ENCODE measurements around the gene TATDN3. TPM values are rescaled to one million over a fixed set of nuclear protein-coding genes. Genes with fewer than 3 reads are reported as not detected.
A peak's percentile ranks its signal among the peaks of the same experiment; 100 is the strongest.
"Not testable (repeated sequence)": the region's sequence is repeated elsewhere in the genome, so short reads cannot be mapped to it uniquely, and the experiment has no call there.

TATDN3 gene
- polyA plus RNA-seq, 4 donors: 13.0 to 21.1 (median 19.8) TPM

DNA sequence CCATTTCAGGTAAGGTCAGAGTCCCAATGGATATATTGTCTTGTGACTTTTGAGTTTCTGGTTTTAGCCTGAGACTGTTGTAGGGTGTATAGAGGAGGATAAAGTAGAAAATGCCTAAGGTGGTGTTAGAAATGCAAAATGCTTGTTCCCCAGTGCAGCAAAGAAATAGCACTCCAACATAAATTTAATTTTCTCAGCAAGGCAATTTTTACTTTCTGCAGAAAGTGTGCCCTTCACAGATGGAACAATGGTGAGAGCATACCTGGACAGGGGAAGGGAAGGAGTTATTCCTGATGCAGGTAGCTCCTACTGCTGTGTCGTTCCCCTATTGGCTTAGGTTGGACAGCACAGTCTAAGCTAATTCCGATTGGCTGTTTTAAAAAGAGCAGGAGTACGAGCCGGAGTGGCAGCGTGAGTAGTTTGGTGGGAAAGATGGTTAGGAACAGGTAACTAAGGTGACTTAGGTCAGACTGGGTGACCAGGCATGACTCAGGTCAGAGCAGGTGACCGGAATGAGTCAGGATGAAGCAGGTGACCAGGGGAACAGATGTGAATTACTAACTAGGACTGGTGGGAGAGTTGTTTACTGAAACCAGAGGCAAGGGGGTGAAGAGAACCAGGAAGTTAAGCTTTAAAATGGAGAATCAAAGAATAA, 34.2 kb downstream of the TATDN3 start:
- DNase-seq (ENCODE audit: low read depth in 4 of 4, low spot score in 3 of 4): no peak

DNA sequence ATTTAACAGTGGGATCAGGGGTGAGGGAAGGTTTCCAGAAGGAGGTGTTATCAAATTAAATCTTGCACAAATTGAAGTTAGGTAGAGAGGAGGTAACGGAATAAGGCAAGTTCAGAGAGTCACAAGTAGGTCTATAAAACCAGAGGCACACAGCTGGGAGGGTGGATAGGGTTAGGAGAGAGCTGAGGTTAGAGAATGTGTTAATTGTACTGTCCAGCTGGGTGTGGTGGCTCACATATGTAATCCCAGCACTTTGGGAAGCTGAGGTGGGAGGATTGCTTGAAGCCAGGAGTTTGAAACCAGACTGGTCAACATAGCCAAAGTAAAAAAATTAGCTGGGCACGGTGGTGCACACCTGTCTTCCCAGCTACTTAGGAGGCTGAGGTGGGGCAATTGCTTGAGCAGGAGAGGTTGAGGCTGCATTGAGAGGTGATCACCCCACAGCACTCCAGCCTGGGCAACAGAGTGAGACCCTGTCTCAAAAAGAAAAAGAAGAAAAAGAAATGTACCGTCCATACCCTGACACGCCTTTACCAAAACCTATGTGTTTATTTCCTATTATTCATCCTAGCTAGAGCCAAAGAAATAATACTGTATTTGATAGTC, 35.6 kb downstream of the TATDN3 start:
- no peak for DNase-seq (ENCODE audit: low read depth in 4 of 4, low spot score in 3 of 4)

DNA sequence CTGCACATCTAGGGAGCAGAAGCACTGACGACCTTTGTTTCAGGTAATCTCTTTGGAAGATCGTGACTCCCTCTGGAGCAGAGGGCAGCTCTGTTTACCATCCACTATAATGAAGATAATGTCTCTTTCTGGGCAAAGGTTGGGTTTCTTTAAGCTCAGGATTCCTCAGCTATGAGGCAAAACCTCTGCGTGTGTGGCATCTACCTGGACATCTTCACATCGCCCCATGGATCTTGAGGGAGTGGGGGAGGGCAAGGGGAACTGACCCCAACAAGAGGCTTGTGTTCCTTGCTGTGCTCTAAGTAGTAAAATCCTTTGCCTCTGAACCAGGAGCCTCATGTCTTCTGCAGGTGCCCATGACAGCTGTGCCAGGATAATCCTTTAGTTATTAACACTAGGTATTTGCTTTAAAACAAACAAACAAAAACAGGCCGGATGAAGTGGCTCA, 36.2 kb downstream of the TATDN3 start:
- DNase-seq (ENCODE audit: low read depth in 4 of 4, low spot score in 3 of 4): no peak

DNA sequence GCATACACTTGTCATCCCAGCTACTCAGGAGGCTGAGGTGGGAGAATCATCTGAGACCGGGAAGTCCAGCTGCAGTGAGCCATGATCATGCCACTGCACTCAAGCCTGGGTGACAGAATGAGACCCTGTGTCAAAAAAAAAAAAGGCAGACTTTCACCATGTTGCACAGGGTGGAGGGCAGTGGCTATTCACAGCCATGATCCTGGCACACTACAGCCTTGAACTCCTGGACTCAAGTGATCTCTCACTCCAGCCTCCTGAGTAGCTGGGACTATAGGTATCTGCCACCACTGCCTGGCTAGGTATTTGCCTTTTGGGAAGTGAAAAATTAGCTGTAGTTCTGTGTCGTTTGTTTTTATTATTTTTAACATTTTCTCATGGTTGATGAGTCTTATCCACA, 36.7 kb downstream of the TATDN3 start:
- no peak for DNase-seq (ENCODE audit: low read depth in 4 of 4, low spot score in 3 of 4)

DNA sequence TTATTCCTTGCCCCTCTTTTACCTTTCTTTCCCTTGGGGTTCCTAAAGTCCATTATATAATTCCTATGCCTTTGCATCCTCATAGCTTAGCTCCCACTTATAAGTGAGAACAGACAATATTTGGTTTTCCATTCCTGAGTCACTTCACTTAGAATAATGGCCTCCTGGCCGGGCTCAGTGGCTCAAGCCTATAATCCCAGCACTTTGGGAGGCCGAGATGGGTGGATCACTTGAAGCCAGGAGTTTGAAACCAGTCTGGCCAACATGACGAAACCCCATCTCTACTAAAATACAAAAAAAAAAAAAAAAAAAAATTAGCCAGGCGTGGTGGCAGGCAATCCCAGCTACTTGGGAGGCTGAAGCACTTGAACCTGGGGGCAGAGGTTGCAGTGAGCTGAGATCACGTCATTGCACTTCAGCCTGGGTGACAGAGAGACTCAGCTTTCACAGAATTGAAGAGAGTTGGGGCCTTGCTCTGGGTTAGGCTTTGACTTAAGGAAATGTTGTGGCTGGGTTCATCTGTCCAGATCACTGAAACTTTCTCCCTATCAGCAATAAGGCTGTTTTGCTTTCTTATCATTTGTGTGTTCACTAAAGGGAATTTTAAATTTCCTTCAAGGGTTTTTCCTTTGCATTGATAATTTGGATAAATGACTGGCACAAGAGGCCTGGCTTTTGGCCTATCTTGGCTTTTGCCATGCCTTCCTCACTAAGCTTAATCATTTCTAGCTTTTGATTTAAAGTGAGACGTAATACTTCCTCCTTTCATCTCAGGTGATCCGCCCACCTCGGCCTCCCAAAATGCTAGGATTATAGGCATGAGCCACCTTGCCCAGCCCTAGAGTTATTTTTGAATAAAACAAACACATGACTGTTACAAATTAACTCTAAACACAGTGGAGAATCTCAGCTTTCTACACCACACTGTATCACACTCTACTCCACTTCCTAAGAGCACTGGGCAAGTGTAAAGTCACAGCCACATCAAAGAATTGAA, 41.8 kb downstream of the TATDN3 start:
- DNase-seq (ENCODE audit: low read depth in 4 of 4, low spot score in 3 of 4): not testable (repeated sequence)

DNA sequence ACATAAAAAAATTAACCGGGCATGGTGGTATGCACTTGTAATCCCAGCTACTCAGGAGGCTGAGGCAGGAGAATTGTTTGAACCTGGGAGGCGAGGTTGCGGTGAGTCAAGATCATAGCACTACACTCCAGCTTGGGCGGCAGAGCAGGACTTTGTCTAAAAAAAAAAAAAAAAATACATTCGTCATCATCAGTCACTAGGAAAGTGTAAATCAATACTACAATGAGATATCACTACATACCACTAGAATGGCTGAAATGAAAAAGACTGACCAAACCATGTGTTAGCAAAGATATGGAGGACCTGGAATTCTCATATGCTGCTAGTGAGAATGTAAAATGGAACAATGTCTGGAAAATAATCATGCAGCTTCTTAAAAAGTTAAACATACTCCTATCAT, 46.5 kb downstream of the TATDN3 start:
- no peak for DNase-seq (ENCODE audit: low read depth in 4 of 4, low spot score in 3 of 4)

DNA sequence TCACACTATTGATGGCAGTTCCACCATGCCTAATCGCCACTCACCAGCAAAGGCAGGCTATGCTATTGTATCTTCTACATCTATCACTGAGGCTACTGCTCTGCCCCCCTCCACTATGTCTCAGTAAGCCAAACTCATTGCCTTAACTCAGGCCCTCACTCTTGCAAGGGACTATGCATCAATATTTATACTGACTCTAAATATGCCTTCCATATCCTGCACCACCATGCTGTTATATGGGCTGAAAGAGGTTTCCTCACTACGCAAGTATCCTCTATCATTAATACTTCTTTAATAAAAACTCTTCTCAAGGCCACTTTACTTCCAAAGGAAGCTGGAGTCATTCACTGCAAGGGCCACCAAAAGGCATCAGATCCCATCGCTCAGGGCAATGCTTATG, 52.8 kb downstream of the TATDN3 start:
- DNase-seq (ENCODE audit: low read depth in 4 of 4, low spot score in 3 of 4): not testable (repeated sequence)

DNA sequence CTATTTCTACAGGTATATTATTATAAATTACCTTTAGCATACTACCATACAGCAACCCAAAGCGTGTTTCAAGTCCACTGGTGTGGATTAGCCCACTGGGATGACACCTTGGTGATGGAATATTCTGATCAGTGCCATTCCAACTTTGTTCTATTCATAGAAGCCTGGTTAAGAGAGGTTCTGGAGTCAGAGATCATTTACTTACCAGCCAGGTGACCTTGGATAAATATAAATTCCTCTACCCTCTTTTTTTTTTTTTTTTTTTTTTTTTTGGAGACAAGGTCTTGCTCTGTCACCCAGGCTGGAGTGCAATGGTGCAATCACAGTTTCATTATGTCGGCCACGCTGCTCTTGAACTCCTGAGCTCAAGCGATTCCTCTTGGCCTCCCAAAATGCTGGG, 55.9 kb downstream of the TATDN3 start, which contains the start of gene SPATA45:
TSS of gene SPATA45 (minus strand) at position 101 of the 400 bp plus-strand sequence. CDS start 11,500 bp downstream, outside the sequence.
- no peak for DNase-seq (ENCODE audit: low read depth in 4 of 4, low spot score in 3 of 4)

DNA sequence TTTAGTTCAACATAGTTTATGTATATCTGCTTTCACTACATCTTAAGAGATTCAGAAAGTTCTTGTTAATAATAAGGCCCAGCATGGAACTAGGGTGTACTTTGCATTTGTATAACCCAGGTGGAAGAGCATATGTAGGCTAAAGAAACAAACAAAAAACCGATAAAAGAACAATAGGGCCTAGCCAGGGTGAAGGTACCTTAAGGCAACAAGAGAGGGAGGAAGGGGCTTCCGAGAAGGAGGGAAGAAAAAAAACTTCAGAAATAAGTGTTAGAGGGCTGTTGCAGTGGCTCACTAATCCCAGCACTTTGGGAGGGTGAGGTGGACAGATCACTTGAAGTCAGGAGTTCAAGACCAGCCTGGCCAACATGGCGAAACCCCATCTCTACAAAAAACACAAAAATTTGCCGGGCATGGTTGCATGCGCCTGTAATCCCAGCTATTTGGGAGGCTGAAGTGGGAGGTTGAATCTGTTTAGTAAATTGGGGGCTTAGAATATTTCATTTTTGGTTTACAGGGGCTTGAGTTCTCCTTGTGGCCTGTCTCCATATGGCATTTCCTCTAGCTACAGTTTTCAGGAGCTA, 60.5 kb downstream of the TATDN3 start:
- no peak for DNase-seq (ENCODE audit: low read depth in 4 of 4, low spot score in 3 of 4)

DNA sequence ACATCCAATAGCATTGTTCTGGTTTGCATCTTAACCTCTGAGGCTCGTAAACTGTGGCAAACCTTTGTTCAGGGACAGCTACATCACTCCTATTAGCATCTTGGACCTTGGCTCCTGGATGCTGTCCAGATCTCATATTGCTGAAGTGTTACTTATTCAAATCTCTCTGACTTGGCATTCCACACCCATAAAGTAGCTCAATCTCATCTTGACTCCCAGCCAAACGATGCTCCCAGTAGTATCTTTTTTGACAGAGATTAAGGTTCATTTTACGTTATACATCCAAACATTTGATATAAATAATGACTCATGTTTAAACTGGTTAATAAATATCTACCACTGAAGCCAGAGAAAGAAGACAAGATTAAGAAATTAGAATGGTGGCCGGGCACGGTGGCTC, 62.0 kb downstream of the TATDN3 start:
- DNase-seq (ENCODE audit: low read depth in 4 of 4, low spot score in 3 of 4): no peak

DNA sequence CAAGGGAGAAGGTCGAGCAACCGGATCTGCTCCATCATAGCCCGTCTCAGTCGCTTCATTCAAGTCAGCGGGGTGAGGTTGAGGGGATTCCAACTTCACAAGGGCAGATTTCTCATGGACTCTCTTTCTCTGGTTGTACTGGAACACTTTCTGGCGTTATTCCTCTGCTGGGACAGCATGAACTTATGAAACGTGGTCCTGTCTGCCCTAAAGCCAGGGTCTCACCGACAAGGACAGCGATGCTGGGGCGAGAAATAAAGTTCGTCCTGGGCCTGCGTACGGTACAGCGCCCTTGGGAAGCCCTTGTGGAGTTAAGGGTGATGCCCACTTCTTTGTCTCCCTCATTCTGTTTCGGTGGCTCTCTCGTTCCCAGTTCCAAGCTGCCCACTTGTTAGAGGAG, 65.1 kb downstream of the TATDN3 start:
- DNase-seq (ENCODE audit: low read depth in 4 of 4, low spot score in 3 of 4): no peak

DNA sequence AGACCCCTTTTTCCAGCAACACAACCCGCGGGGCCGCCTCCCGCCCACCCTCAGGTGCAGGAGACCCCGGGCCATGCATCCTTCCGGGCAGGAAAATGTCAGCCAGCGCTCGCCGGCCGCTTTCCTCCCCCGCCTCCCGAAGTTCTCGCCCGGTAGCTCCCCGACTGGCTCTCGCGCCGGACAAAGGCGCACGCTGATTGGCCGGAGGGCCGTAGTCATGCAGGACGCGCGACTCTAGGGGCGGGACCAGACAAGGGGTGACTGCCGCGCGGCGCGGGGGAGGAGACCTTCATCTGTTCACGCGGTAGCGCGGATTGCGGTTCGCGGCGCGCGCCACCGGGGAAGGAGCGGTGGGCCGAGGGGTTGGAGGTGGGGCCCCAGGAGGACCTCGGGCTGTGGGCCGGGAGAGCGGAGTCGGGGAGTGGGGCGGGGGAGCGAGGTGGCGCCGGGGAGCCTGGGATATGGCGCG, 66.3 kb downstream of the TATDN3 start, which contains the start of gene FLVCR1:
TSS of gene FLVCR1 (plus strand) at position 284 of the 469 bp plus-strand sequence. CDS start at position 462, 178 bp downstream.
- DNase-seq (ENCODE audit: low read depth in 4 of 4, low spot score in 3 of 4): peak; percentile 89 to 94 (median 91)

DNA sequence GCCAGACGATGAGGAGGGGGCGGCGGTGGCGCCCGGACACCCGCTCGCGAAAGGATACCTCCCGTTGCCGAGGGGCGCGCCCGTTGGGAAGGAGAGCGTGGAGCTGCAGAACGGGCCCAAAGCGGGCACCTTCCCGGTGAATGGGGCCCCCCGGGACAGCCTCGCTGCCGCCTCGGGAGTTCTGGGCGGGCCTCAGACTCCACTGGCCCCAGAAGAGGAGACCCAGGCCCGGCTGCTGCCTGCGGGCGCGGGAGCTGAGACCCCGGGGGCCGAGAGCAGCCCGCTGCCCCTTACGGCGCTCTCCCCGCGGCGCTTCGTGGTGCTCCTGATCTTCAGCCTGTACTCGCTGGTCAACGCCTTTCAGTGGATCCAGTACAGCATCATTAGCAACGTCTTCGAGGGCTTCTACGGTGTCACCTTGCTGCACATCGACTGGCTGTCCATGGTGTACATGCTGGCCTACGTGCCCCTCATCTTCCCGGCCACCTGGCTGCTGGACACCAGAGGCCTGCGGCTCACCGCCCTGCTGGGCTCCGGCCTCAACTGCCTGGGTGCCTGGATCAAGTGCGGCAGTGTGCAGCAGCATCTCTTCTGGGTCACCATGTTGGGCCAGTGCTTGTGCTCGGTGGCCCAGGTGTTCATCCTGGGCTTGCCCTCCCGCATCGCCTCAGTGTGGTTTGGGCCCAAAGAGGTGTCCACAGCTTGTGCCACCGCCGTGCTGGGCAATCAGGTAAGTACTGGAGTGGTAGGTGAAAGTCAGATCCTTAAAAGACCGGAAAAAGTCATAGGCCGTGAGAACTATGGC, 67.0 kb downstream of the TATDN3 start:
- DNase-seq (ENCODE audit: low read depth in 4 of 4, low spot score in 3 of 4): peak in 1 of 4 donors; percentile 24

DNA sequence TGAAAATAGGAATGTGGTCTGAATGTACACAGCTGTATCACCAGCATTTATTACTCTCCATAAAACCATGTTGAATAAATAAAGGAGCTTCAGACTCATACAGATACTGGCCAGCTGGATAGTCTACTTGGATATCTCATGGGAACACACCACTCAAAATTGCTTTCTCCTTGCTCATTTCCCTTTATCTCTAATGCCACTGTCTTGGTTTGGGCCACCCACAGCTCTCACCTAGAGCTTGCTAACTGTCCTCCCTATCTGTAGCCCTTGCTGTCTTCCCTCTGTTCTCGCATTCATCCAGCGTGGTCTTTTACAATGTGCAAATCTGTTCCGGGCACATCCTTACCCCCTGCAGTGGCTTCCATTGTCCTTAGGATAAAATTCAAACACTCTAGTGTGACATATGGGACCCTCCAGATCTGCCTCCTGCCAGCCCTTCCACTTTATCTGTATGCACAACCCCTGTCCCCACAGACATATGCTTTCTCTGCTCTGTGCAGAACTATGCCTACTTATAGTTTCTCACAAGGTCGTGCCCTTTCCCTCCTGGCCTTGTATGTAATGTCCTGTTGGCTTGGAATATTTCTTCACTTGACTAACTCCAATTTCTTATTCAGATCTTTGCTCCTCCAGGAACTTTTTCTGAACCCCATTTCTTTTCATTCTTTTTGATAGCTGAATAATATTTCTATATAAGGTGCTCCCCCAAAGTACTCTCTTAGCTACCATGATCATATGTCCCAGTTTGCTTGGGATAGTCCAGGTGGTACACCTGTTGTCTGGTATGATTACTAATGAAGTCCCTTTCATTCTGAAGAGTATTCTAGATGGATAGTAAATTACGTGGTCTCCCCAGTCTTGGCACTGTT, 69.3 kb downstream of the TATDN3 start:
- no peak for DNase-seq (ENCODE audit: low read depth in 4 of 4, low spot score in 3 of 4)

DNA sequence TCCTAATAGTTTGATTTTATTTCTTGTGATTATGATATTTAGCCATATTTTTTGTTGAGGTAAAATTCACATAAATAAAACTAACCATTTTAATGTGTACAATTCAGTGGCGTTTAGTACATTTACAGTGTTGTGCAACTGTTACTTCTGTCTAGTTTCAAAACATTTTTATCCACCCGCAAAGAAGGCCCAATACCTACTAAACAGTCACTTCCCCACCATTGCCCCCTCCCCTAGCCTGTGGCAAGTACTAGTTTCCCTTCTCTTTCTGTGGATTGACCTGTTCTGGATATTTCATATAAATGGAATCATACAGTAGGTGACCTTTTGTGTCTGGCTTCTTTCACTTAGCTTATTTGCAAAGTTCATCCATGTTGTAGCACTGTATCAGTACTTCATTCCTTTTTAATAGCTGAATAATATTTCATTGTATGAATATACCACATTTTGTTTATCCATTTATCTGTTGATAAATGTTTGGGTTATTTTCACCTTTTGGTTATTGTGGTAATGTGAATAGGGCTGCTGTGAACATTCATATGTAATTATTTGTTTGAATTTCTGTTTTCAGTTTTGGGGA, 70.5 kb downstream of the TATDN3 start:
- DNase-seq (ENCODE audit: low read depth in 4 of 4, low spot score in 3 of 4): no peak

DNA sequence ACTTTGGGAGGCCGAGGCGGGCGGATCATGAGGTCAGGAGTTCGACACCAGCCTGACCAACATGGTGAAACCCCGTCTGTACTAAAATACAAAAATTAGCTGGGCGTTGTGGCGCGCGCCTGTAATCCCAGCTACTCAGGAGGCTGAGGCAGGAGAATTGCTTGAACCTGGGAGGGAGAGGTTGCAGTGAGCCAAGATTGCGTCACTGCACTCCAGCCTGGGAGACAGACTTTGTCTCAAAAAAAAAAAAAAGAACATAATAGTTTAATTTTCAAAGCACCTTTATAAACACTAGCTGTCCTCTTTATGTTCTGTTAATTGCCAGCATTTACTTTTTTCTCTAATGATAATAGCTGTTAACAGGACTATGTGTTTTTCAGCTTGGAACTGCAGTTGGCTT, 71.7 kb downstream of the TATDN3 start:
- not testable (repeated sequence) for DNase-seq (ENCODE audit: low read depth in 4 of 4, low spot score in 3 of 4)

DNA sequence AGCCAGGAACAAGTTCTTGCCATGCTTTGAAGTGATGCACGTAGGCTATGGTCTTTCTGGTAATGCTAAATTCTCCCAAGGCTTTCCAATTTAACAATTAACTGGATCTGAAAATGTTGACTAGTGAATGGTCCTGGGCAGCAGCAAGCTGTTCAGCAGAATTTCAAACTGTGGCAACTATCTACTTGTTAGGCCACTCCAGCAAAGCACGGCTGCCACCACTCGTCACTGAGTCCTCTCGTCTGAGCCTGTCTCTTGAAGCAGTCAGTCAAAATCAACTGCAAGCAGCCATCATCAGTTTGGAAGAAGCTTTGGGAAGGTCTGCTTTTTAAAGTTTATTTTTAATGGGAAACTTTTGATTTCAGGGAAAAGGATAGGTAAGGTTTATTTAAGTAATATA, 72.5 kb downstream of the TATDN3 start:
- DNase-seq (ENCODE audit: low read depth in 4 of 4, low spot score in 3 of 4): no peak

Measured in left renal pelvis (tissue), 4 donors.